HEK293 (cell line): ENCODE results near the gene PKP4.

Source experiments
- CTCF ChIA-PET: fragments of 350-600 bp; formaldehyde crosslinking; extraction: SDS; loops from one replicate; lab custom pipeline; 2021; ENCODE audit warnings: antibody characterized with exemption; lab: Yijun Ruan, JAX
- POLR2A ChIA-PET: fragments of 300-600 bp; formaldehyde crosslinking; extraction: SDS; loops from one replicate; lab custom pipeline; 2020; ENCODE audit warnings: antibody characterized with exemption, inconsistent platforms; lab: Yijun Ruan, JAX
- H3K27ac ChIP-seq: fragments of 200-500 bp; sonication (Bioruptor generic); 2 replicates; pipeline ENCODE4 v1.5.1; 2014; ENCODE audit warnings: low read depth, low read length, control low read depth, inconsistent platforms; ENCODE audit errors: extremely low read depth
- H3K36me3 ChIP-seq, 2 experiments: fragments of 200-500 bp in 1 of 2; sonication (Bioruptor generic) in 1 of 2; 1 replicate in 1 of 2; 2 replicates in 1 of 2; pipeline ENCODE4 v1.5.1; 2014 to 2017; ENCODE audit warnings: inconsistent platforms in 2 of 2, low read length in 2 of 2; ENCODE audit not compliant: control insufficient read depth in 2 of 2, insufficient read depth in 1 of 2
- H3K4me1 ChIP-seq: fragments of 200-500 bp; sonication (Bioruptor generic); 2 replicates; pipeline ENCODE4 v1.5.1; 2014; ENCODE audit warnings: mild to moderate bottlenecking, low read length, inconsistent platforms; ENCODE audit not compliant: control insufficient read depth, insufficient read depth
- H3K4me3 ChIP-seq: 2 replicates; pipeline ENCODE4 v1.5.1; 2011; ENCODE audit warnings: low read depth, mild to moderate bottlenecking, control low read depth, low read length, moderate library complexity
- H3K9me3 ChIP-seq: fragments of 200-500 bp; sonication (Bioruptor generic); 2 replicates; pipeline ENCODE4 v1.5.1; 2014; ENCODE audit warnings: low read depth, low read length, inconsistent platforms; ENCODE audit not compliant: control insufficient read depth, insufficient read depth
- KLF8 ChIP-seq: fragments of 450-650 bp; formaldehyde crosslinking; IDR thresholded peaks from 2 replicates; pipeline ENCODE4 v1.5.1; 2016; ENCODE audit warnings: missing biosample characterization, missing genetic modification characterization
- SP7 ChIP-seq: fragments of 450-650 bp; formaldehyde crosslinking; IDR thresholded peaks from 2 replicates; pipeline ENCODE4 v1.5.1; 2016; ENCODE audit warnings: missing biosample characterization, missing genetic modification characterization
- ZBTB1 ChIP-seq: fragments of 450-650 bp; formaldehyde crosslinking; IDR thresholded peaks from 2 replicates; pipeline ENCODE4 v1.5.1; 2016; ENCODE audit warnings: missing biosample characterization, missing genetic modification characterization
- ZBTB21 ChIP-seq: fragments of 450-650 bp; formaldehyde crosslinking; IDR thresholded peaks from 2 replicates; pipeline ENCODE4 v1.5.1; 2017; ENCODE audit warnings: missing biosample characterization, missing genetic modification characterization
- ZEB2 ChIP-seq: fragments of 450-650 bp; formaldehyde crosslinking; IDR thresholded peaks from 2 replicates; pipeline ENCODE4 v1.5.1; 2016; ENCODE audit warnings: missing biosample characterization, missing genetic modification characterization
- ZFHX2 ChIP-seq: fragments of 450-650 bp; formaldehyde crosslinking; conservative IDR thresholded peaks from 2 replicates; pipeline ENCODE4 v1.5.1; 2016; ENCODE audit warnings: missing biosample characterization, missing genetic modification characterization
- ZFP3 ChIP-seq: fragments of 450-650 bp; formaldehyde crosslinking; IDR thresholded peaks from 2 replicates; pipeline ENCODE4 v1.5.1; 2016; ENCODE audit warnings: low read depth, missing biosample characterization, missing genetic modification characterization
- ZFP37 ChIP-seq: fragments of 450-650 bp; formaldehyde crosslinking; IDR thresholded peaks from 2 replicates; pipeline ENCODE4 v1.5.1; 2016; ENCODE audit warnings: missing biosample characterization, missing genetic modification characterization
- ZIC2 ChIP-seq: fragments of 450-650 bp; formaldehyde crosslinking; IDR thresholded peaks from 2 replicates; pipeline ENCODE4 v1.5.1; 2016; ENCODE audit warnings: missing biosample characterization, missing genetic modification characterization
- ZNF148 ChIP-seq: fragments of 450-650 bp; formaldehyde crosslinking; IDR thresholded peaks from 2 replicates; pipeline ENCODE4 v1.5.0; 2017; ENCODE audit warnings: missing biosample characterization, missing genetic modification characterization, borderline replicate concordance
- ZNF16 ChIP-seq: fragments of 450-650 bp; formaldehyde crosslinking; IDR thresholded peaks from 2 replicates; pipeline ENCODE4 v1.5.1; 2016; ENCODE audit warnings: low read depth, missing biosample characterization, missing genetic modification characterization
- ZNF169 ChIP-seq: fragments of 450-650 bp; formaldehyde crosslinking; IDR thresholded peaks from 2 replicates; pipeline ENCODE4 v1.5.1; 2016; ENCODE audit warnings: missing biosample characterization, missing genetic modification characterization
- ZNF274 ChIP-seq, 2 experiments: fragments of 200-500 bp in 1 of 2; fragments of 450-650 bp in 1 of 2; sonication (Bioruptor generic) in 1 of 2; formaldehyde crosslinking in 1 of 2; IDR thresholded peaks; 2 replicates each; pipeline versions ENCODE4 v1.5.1 to v1.6.1; 2014 to 2016; ENCODE audit warnings: borderline replicate concordance in 1 of 2, inconsistent platforms in 1 of 2, low read length in 1 of 2, missing biosample characterization in 1 of 2, missing genetic modification characterization in 1 of 2
- ZNF391 ChIP-seq: fragments of 450-650 bp; formaldehyde crosslinking; IDR thresholded peaks from 2 replicates; pipeline ENCODE4 v1.5.1; 2016; ENCODE audit warnings: low read depth, missing biosample characterization, missing genetic modification characterization, borderline replicate concordance
- ZNF426 ChIP-seq: fragments of 450-650 bp; formaldehyde crosslinking; IDR thresholded peaks from 2 replicates; pipeline ENCODE4 v1.5.1; 2017; ENCODE audit warnings: missing biosample characterization, missing genetic modification characterization, mild to moderate bottlenecking, inconsistent platforms, moderate library complexity
- ZNF433 ChIP-seq: fragments of 450-650 bp; formaldehyde crosslinking; IDR thresholded peaks from 2 replicates; pipeline ENCODE4 v1.5.1; 2016; ENCODE audit warnings: missing biosample characterization, missing genetic modification characterization, low read depth
- ZNF48 ChIP-seq: fragments of 450-650 bp; formaldehyde crosslinking; IDR thresholded peaks from 2 replicates; pipeline ENCODE4 v1.5.1; 2016; ENCODE audit warnings: missing biosample characterization, missing genetic modification characterization
- ZNF518A ChIP-seq: fragments of 450-650 bp; formaldehyde crosslinking; conservative IDR thresholded peaks from 2 replicates; pipeline ENCODE4 v1.5.1; 2016; ENCODE audit warnings: low read depth, missing biosample characterization, missing genetic modification characterization
- ZNF600 ChIP-seq: fragments of 450-650 bp; formaldehyde crosslinking; IDR thresholded peaks from 2 replicates; pipeline ENCODE4 v1.5.1; 2016; ENCODE audit warnings: missing biosample characterization, missing genetic modification characterization
- ZNF670 ChIP-seq: fragments of 450-650 bp; formaldehyde crosslinking; IDR thresholded peaks from 2 replicates; pipeline ENCODE4 v1.5.1; 2016; ENCODE audit warnings: missing biosample characterization, missing genetic modification characterization, low read depth
- ZNF768 ChIP-seq: fragments of 450-650 bp; formaldehyde crosslinking; IDR thresholded peaks from 2 replicates; pipeline ENCODE4 v1.5.1; 2018; ENCODE audit warnings: missing biosample characterization, mild to moderate bottlenecking, missing genetic modification characterization
- ZNF777 ChIP-seq: fragments of 450-650 bp; formaldehyde crosslinking; IDR thresholded peaks from 2 replicates; pipeline ENCODE4 v1.5.1; 2017; ENCODE audit warnings: missing biosample characterization, missing genetic modification characterization, borderline replicate concordance
- ZNF792 ChIP-seq: fragments of 450-650 bp; formaldehyde crosslinking; IDR thresholded peaks from 2 replicates; pipeline ENCODE4 v1.5.1; 2016; ENCODE audit warnings: missing biosample characterization, missing genetic modification characterization

The PKP4 gene

GRCh38 chr2:158412206-158412605 lies 44.5 kb upstream of the PKP4 start:
- CTCF ChIA-PET = no interaction called here
- Histone ChIP-seq H3K4me1 (no peaks in the 10 kb centered on the region), H3K27ac (no peak overlapping the region), H3K4me3 (no peak overlapping the region), H3K9me3 (no peaks in the 10 kb centered on the region; the same call in 1 of the 2 replicates), H3K36me3 (no peaks in the 10 kb centered on the region)
- TF ChIP-seq ZFP37 (no peak), ZNF391 (no peak), ZEB2 (tag by site-specific recombination) (no peak), ZNF768 (tag by site-specific recombination) (no peak), ZNF148 (tag by site-specific recombination) (no peak), ZNF274 (IDR thresholded peaks at IDR 0.05; ENCODE audit: low read length) (no peak), ZNF274 (tag by site-specific recombination; IDR thresholded peaks at IDR 0.05; ENCODE audit: borderline replicate concordance) (no peak), ZNF777 (no peak)
- POLR2A ChIA-PET = no interaction called here

- H3K36me3 ChIP-seq = no peaks in the 10 kb centered on the region
- TF ChIP-seq ZBTB21 (tag by site-specific recombination) (no peak), KLF8 (no peak), ZNF48 (tag by site-specific recombination) (no peak), ZNF169 (tag by site-specific recombination) (no peak), ZNF426 (tag by site-specific recombination) (no peak), ZFP3 (tag by site-specific recombination) (no peak), ZNF16 (no peak), ZNF777 (no peak), ZNF792 (tag by site-specific recombination) (no peak)
- H3K4me1 ChIP-seq = no peaks in the 10 kb centered on the region
- H3K27ac ChIP-seq = no peak overlapping the region
- no peaks in the 10 kb centered on the region; the same call in 1 of the 2 replicates for H3K9me3 ChIP-seq
- ChIA-PET CTCF (no interaction called here), POLR2A (no interaction called here)
- no peak overlapping the region for H3K4me3 ChIP-seq
These were observed 43.2 kb upstream of the PKP4 start for GRCh38 chr2:158413581-158413980.

GRCh38 chr2:158414538-158414937 lies 42.2 kb upstream of the PKP4 start:
- Histone ChIP-seq H3K4me1 (no peaks in the 10 kb centered on the region), H3K4me3 (no peak overlapping the region), H3K36me3 (no peaks in the 10 kb centered on the region), H3K27ac (no peak overlapping the region), H3K9me3 (no peaks in the 10 kb centered on the region; the same call in 1 of the 2 replicates)
- ChIA-PET CTCF (no interaction called here), POLR2A (no interaction called here)
- TF ChIP-seq ZNF670 (tag by site-specific recombination) (no peak), ZNF433 (no peak), ZFHX2 (no peak), SP7 (tag by site-specific recombination) (no peak), ZNF600 (tag by site-specific recombination) (no peak), ZIC2 (tag by site-specific recombination) (no peak), ZBTB1 (tag by site-specific recombination) (no peak), ZNF518A (tag by site-specific recombination) (no peak)
